ENCODE data around the gene AFG3L2. TPM values are rescaled to one million over a fixed set of nuclear protein-coding genes. Genes with fewer than 3 reads are reported as not detected.

Gene AFG3L2
- total RNA-seq, 2 donors from 2014 or later, result 60.1 to 91.9 TPM

DNA sequence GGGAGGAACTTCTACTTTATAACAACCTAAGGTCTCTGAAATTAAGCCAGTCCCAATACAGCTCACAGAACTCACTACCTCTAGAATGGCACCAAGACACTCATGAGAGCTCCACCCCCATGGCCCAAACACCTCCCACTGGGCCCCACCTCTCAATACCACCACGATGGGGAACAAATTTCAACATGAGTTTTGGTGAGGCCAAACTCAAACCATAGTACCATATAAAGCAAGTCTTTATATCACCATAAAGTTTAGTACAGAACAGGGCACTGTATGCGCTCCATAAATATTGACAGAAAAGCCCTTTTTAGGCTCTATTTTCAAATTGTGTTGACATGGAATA is 3.3 kb downstream of the AFG3L2 start:
- H3K4me1 ChIP-seq, result peaks cover 0 to 60% of the 10 kb centered on the region in 2 donors
- no peaks in the 10 kb centered on the region for H3K9me3 ChIP-seq
- peaks cover 3% of the 10 kb centered on the region for H3K36me3 ChIP-seq
- no peak overlapping the region for H3K4me3 ChIP-seq
- no peaks in the 10 kb centered on the region for H3K27me3 ChIP-seq
- TF ChIP-seq CTCF (IDR thresholded peaks at IDR 0.05), result no peak
- DNase-seq (ENCODE audit: low spot score), result no peak
- H3K27ac ChIP-seq, result peak overlapping the region; percentile 73 to 99

GRCh38 chr18:12373116-12373770 is 3.8 kb downstream of the AFG3L2 start:
- no peaks in the 10 kb centered on the region for H3K27me3 ChIP-seq
- no peak overlapping the region for H3K4me3 ChIP-seq
- no peak for DNase-seq (ENCODE audit: low spot score)
- H3K9me3 ChIP-seq, result no peaks in the 10 kb centered on the region
- no peak for TF ChIP-seq CTCF (IDR thresholded peaks at IDR 0.05)
- peak overlapping the region; percentile 73 to 99 for H3K27ac ChIP-seq
- H3K36me3 ChIP-seq, result peaks cover 8% of the 10 kb centered on the region
- peaks cover 0 to 64% of the 10 kb centered on the region in 2 donors for H3K4me1 ChIP-seq

DNA sequence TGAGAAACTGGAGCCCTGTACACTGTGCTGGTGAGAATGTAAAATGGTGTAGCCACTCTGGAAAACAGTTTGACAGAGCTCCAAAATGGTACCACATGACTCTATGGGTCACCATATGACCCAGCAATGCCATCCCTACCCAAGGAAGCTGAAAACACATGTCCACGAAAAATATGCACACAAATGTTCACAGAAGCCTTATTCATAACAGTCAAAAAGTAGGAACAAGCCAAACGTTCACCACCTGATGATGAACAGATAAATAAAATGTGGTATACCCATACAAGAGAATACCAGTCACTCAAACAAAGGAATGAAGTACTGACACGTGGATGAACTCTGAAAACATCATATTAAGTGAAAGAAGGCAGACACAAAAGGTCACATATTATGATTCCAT is 4.6 kb downstream of the AFG3L2 start:
- Histone ChIP-seq H3K27me3 (no peaks in the 10 kb centered on the region), H3K36me3 (peaks cover 14% of the 10 kb centered on the region), H3K9me3 (no peaks in the 10 kb centered on the region), H3K4me1 (peaks cover 0 to 67% of the 10 kb centered on the region in 2 donors), H3K4me3 (no peak overlapping the region), H3K27ac (peak overlapping the region; percentile 73 to 99)
- DNase-seq (ENCODE audit: low spot score), result no peak
- no peak for TF ChIP-seq CTCF (IDR thresholded peaks at IDR 0.05)

GRCh38 chr18:12371590-12371989 is 5.4 kb downstream of the AFG3L2 start:
- H3K27ac ChIP-seq, result peak overlapping the region; percentile 73 to 99
- peaks cover 0 to 73% of the 10 kb centered on the region in 2 donors for H3K4me1 ChIP-seq
- no peak for TF ChIP-seq CTCF (IDR thresholded peaks at IDR 0.05)
- H3K4me3 ChIP-seq, result no peak overlapping the region
- H3K9me3 ChIP-seq, result no peaks in the 10 kb centered on the region
- no peak for DNase-seq (ENCODE audit: low spot score)
- peaks cover 22% of the 10 kb centered on the region for H3K36me3 ChIP-seq
- no peaks in the 10 kb centered on the region for H3K27me3 ChIP-seq

GRCh38 chr18:12369211-12369610 is 7.8 kb downstream of the AFG3L2 start:
- peak overlapping the region; percentile 21 to 23 for H3K27ac ChIP-seq
- no peaks in the 10 kb centered on the region for H3K9me3 ChIP-seq
- peaks cover 0 to 60% of the 10 kb centered on the region in 2 donors for H3K4me1 ChIP-seq
- DNase-seq (ENCODE audit: low spot score), result no peak
- TF ChIP-seq CTCF (IDR thresholded peaks at IDR 0.05), result no peak
- H3K27me3 ChIP-seq, result no peaks in the 10 kb centered on the region
- H3K4me3 ChIP-seq, result no peak overlapping the region
- H3K36me3 ChIP-seq, result peaks cover 43% of the 10 kb centered on the region

DNA sequence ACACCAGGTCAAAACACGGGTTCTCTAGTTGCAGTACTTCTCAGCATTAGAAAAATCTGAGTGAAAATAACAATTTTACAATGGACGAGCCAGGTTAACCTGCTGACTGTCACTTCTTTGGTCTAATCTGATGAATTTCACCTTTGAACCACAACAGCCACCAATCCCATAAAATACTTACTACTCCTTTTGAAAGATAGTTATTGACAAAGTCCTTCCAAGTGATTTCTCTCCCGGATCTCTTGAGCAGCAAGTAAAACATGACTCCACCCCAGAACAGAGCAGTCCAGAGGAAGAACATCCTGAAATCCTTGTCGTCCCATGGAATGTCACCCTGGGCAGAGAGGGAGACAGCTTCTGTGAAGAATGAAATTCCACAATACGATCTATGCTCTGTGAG is 10.2 kb downstream of the AFG3L2 start:
- no peak for DNase-seq (ENCODE audit: low spot score)
- Histone ChIP-seq H3K4me3 (no peak overlapping the region), H3K27ac (peak overlapping the region; percentile 39 to 65), H3K4me1 (peaks cover 0 to 49% of the 10 kb centered on the region in 2 donors), H3K27me3 (no peaks in the 10 kb centered on the region), H3K9me3 (no peaks in the 10 kb centered on the region), H3K36me3 (peaks cover 59% of the 10 kb centered on the region)
- no peak for TF ChIP-seq CTCF (IDR thresholded peaks at IDR 0.05)

All from right atrium auricular region (tissue), 2 donors.